Endothelial cell (in vitro differentiated cells): ENCODE data around the gene OR2C1. TPM values are rescaled to one million over a fixed set of nuclear protein-coding genes. Genes with fewer than 3 reads are reported as not detected.

Experiments
- DNase-seq: peaks from one replicate; pipeline ENCODE4 v3.0.0; 2021; ENCODE audit warnings: low spot score
- H3K27ac Mint-ChIP-seq: one replicate; pipeline ENCODE4 v1.8.0; 2021; ENCODE audit warnings: mixed read lengths, inconsistent platforms; ENCODE audit not compliant: unreplicated experiment
- H3K27me3 Mint-ChIP-seq: one replicate; pipeline ENCODE4 v1.8.0; 2021; ENCODE audit warnings: mild to moderate bottlenecking, moderate library complexity, mixed read lengths, inconsistent platforms; ENCODE audit not compliant: unreplicated experiment
- H3K36me3 Mint-ChIP-seq: one replicate; pipeline ENCODE4 v1.8.0; 2021; ENCODE audit warnings: mild to moderate bottlenecking, low read depth, mixed read lengths, inconsistent platforms; ENCODE audit not compliant: unreplicated experiment
- H3K4me1 Mint-ChIP-seq: one replicate; pipeline ENCODE4 v1.8.0; 2021; ENCODE audit warnings: mild to moderate bottlenecking, mixed read lengths, inconsistent platforms; ENCODE audit not compliant: unreplicated experiment
- H3K4me3 Mint-ChIP-seq: one replicate; pipeline ENCODE4 v1.8.0; 2021; ENCODE audit warnings: mild to moderate bottlenecking, mixed read lengths, inconsistent platforms; ENCODE audit not compliant: unreplicated experiment
- H3K9me3 Mint-ChIP-seq: one replicate; pipeline ENCODE4 v1.8.0; 2021; ENCODE audit warnings: mixed read lengths, inconsistent platforms; ENCODE audit not compliant: unreplicated experiment
- total RNA-seq: library from RNA; stranded (reverse); fragmentation: NEBNext Ultra II Directional; extraction: Animal tissue kit (Norgen Biotek cat#: 25700); gene quantifications from one replicate; pipeline ENCODE4 v1.2.1, GENCODE V29; 2021; ENCODE audit not compliant: unreplicated experiment
- TF ChIP-seq, protein P1 (sequence below): fragments of 200-600 bp; sonication (generic); IDR thresholded peaks from one replicate; pipeline ENCODE4 v1.5.0; 2021; ENCODE audit warnings: antibody characterized with exemption; ENCODE audit not compliant: unreplicated experiment

The OR2C1 gene
- total RNA-seq, 1 donor from 2014 or later = not detected

DNA sequence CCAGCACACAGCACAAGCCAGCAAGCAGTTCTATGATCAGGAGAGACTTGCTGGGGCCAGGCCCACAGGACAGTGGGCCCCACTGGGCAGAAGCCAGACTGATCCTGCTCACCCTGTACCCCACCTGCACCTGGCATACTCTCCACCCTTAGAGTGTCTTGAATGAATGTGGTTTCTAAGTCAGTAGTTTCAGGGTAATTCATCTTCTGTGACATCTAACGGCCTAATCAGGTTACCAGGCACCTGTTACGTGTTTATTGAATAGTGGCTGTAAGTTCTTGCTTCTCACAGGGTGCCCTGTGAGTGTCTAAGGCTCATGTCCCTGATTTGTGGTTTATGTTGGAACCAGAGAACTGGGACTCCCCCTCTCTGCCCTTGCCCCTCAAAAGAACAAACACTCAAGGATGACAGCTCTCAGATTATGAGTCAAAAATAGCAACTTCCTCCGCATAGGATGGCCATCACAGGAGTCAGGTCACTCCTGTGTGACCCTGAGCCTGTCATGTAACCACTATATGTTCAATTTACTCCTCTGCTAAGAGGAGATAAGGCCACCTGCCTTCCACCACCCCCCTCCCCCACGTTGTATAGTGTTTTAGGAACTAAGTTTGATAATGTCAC lies 7.0 kb upstream of the OR2C1 start:
- TF ChIP-seq, protein P1, sequence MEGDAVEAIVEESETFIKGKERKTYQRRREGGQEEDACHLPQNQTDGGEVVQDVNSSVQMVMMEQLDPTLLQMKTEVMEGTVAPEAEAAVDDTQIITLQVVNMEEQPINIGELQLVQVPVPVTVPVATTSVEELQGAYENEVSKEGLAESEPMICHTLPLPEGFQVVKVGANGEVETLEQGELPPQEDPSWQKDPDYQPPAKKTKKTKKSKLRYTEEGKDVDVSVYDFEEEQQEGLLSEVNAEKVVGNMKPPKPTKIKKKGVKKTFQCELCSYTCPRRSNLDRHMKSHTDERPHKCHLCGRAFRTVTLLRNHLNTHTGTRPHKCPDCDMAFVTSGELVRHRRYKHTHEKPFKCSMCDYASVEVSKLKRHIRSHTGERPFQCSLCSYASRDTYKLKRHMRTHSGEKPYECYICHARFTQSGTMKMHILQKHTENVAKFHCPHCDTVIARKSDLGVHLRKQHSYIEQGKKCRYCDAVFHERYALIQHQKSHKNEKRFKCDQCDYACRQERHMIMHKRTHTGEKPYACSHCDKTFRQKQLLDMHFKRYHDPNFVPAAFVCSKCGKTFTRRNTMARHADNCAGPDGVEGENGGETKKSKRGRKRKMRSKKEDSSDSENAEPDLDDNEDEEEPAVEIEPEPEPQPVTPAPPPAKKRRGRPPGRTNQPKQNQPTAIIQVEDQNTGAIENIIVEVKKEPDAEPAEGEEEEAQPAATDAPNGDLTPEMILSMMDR = no peak
- Mint-ChIP-seq H3K27me3 (peaks cover 2% of the 10 kb centered on the region), H3K36me3 (no peaks in the 10 kb centered on the region), H3K4me3 (no peak overlapping the region), H3K9me3 (no peaks in the 10 kb centered on the region), H3K4me1 (no peaks in the 10 kb centered on the region), H3K27ac (no peak overlapping the region)
- DNase-seq = no peak

DNA sequence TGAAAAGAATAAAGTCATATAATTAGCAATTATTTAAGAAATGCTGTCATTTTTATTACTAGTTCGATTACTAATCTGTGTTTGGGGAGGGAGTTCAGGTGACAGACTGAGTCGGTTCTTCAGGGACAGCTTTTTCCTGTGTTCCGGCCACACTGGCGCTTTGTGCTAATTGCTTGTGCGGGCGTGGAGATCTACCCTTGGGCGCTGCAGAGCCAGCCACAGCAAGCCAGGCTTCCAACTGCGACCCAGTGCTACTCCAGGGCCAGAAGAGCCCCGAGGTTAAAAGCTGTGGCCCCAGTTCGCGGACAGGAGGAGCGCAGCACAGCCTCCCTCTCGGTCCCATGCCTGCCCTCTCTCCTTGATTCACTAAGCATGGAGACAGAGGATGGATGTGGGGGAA lies 6.5 kb upstream of the OR2C1 start:
- H3K36me3 Mint-ChIP-seq = no peaks in the 10 kb centered on the region
- H3K9me3 Mint-ChIP-seq = no peaks in the 10 kb centered on the region
- no peak for DNase-seq

DNA sequence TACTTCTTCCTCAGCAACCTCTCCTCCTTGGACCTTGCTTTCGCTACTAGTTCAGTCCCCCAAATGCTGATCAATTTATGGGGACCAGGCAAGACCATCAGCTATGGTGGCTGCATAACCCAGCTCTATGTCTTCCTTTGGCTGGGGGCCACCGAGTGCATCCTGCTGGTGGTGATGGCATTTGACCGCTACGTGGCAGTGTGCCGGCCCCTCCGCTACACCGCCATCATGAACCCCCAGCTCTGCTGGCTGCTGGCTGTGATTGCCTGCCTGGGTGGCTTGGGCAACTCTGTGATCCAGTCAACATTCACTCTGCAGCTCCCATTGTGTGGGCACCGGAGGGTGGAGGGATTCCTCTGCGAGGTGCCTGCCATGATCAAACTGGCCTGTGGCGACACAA lies 429 bp downstream of the OR2C1 start:
- Mint-ChIP-seq H3K4me1 (no peaks in the 10 kb centered on the region), H3K36me3 (peaks cover 5% of the 10 kb centered on the region), H3K4me3 (no peak overlapping the region), H3K9me3 (peaks cover 7% of the 10 kb centered on the region), H3K27ac (no peak overlapping the region), H3K27me3 (no peaks in the 10 kb centered on the region)
- DNase-seq = no peak
- TF ChIP-seq, protein P1 = no peak

More for the DNA sequence above, 6.5 kb upstream of the OR2C1 start:
- H3K27ac Mint-ChIP-seq = no peak overlapping the region
- no peak overlapping the region for H3K4me3 Mint-ChIP-seq
- no peaks in the 10 kb centered on the region for H3K4me1 Mint-ChIP-seq
- H3K27me3 Mint-ChIP-seq = peaks cover 2% of the 10 kb centered on the region
- TF ChIP-seq, protein P1 = no peak

DNA sequence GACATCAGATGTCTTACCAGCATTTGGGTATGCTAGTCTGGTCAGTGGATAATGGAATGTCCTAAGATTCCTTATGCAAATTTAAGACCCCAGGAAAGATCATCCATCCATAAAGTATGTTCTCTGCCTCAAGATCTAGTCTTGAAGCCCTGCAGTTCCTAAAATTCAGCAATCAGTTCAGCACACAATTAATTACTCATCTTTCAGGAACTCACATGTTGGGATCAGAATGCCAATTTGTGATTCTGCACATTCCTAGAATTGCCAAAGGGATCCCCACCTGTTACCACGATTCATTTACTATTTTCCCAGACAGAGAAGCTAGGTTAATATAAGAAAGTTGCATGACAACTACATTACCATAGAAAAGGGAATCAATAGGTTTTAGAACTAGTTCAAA lies 3.2 kb downstream of the OR2C1 start:
- Mint-ChIP-seq H3K4me3 (no peak overlapping the region), H3K9me3 (peaks cover 7% of the 10 kb centered on the region), H3K27ac (no peak overlapping the region), H3K36me3 (peaks cover 5% of the 10 kb centered on the region), H3K4me1 (no peaks in the 10 kb centered on the region), H3K27me3 (no peaks in the 10 kb centered on the region)
- TF ChIP-seq, protein P1 = no peak
- no peak for DNase-seq

DNA sequence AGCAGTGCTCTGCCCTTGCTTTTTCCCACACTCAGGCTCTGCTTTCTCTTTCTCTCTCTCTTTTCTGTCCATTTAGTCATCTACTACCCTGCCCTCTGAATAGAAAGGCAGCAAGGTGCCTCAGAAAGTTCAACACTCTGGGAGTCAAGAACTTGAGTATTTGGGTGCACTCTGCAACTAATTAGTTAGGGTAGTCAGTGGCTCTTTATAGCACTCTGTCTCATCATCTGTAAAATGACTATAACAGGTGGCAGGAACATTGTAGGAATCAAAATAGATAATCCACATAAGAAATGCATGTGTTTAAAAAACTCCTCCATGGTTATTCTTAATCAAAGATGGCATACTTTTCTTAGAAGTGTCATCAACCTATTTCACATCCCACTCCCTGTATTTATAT lies 7.2 kb downstream of the OR2C1 start:
- Mint-ChIP-seq H3K4me1 (no peaks in the 10 kb centered on the region), H3K27ac (no peak overlapping the region), H3K9me3 (no peaks in the 10 kb centered on the region), H3K36me3 (peaks cover 3% of the 10 kb centered on the region), H3K4me3 (no peak overlapping the region), H3K27me3 (no peaks in the 10 kb centered on the region)
- TF ChIP-seq, protein P1 = no peak
- DNase-seq = no peak
